Right forelimb (tissue), 1 donor: ENCODE results near the gene CPT1B.
"Not testable (repeated sequence)": the region's sequence is repeated elsewhere in the genome, so short reads cannot be mapped to it uniquely, and the experiment has no call there.

Experiments
- DNase-seq: peaks from one replicate; pipeline ENCODE4 v3.0.0-alpha.2; 2018

The CPT1B gene

GRCh38 chr22:50544078-50544745 is 34.0 kb downstream of the CPT1B start:
- DNase-seq = no peak

DNA sequence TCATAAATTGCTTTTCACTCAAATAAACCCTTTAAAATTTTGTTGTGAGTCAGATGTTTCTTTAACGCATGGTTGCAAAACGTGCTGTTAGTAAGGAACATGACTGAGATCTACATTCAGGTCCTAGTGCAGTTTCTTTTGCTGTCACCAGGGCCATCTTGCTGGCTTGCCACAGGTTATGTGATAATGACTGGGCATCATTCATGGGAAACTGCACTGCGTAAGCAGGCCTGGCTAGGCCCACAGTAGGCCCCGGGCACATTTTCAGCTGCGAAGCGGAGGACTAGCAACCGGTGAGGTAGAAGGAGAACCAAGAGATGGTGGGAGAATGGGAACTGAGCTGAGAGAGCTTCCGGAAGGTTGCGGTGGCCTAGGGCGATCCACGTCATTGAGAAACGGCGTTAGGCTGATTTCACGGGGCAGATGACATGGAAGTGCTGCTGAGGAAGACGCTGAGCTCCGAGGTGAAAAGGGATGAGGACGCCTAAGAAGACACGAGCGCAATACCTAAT is 35.8 kb downstream of the CPT1B start:
- no peak for DNase-seq

- DNase-seq = not testable (repeated sequence)
Observed at GRCh38 chr22:50541667-50542026, 36.6 kb downstream of the CPT1B start.

DNA sequence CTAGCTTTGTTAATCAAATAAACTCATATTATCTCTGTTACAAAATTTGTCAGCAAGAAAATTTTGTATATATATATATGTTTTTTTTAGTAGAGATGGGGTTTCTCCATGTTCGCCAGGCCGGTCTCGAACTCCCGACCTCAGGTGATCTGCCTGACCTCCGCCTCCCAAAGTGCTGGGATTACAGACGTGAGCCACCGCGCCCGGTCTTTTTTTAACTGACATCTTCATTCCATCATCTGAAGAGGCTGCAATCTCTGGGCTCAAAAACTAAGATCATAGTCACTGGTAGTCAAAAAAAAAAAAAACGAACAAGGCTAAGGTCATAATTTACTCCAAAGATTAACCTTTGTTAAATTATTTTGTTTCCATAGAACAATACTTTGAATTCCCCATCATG is 37.8 kb downstream of the CPT1B start:
- no peak for DNase-seq

GRCh38 chr22:50537765-50538164 is 40.5 kb downstream of the CPT1B start:
- no peak for DNase-seq

DNA sequence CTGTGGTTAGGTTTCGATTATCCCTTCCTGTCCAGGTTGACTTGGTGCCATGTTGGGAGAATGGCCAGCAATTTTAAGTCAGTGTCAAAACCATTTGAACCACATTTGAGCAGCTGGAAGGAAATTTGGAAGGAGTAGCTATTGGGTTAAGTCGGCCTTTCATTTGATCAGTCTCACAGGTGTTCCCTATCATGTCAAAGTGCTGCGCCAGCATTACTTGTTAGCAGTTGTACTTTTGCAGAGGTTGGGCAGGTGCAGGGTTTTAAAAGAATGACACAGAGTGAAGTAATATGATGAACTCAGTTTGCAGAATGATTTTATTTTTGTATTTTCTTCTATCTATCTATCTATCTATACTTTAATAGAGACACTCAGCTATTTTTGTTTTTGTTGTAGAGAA is 42.0 kb downstream of the CPT1B start:
- no peak for DNase-seq

- no peak for DNase-seq
Observed at GRCh38 chr22:50535113-50535512, 43.1 kb downstream of the CPT1B start.

GRCh38 chr22:50533856-50534711 is 44.1 kb downstream of the CPT1B start:
- not testable (repeated sequence) for DNase-seq

DNA sequence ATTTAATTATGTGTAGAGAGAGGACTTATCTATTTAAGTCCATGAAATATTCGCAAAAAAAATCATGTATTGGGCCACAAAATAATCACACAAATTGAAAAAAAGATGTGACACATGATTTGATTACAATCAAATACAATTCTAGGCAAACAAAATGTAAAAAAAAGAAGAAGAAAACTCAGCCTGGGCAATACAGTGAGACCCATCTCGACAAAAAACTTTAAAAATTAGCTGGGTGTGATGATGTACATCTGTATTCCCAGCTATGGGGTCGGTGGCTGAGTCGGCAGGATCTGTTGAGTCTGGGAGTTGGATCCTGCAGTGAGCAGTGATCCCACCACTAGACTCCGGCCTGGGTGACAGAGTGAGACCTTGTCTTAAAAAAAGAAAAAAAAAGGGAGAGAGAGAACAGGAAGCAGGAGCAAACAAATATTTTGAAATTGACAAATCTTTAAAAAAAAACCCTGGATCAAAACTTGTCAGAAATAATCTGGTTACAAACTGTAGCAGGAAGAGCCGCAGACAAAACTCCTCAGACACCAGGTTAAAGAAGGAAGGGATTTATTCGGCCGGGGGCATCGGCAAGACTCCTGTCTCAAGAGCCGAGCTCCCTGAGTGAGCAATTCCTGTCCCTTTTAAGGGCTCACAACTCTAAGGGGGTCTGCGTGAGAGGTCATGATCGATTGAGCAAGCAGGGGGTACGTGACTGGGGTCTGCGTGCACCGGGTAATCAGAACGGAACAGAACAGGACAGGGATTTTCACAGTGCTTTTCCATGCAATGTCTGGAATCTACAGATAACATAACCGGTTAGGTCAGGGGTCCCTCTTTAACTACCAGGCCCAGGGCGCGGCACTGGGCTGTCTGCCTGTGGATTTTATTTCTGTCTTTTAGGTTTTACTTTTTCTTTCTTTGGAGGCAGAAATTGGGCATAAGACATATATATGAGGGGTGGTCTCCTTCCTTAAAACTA is 45.1 kb downstream of the CPT1B start:
- no peak for DNase-seq

DNA sequence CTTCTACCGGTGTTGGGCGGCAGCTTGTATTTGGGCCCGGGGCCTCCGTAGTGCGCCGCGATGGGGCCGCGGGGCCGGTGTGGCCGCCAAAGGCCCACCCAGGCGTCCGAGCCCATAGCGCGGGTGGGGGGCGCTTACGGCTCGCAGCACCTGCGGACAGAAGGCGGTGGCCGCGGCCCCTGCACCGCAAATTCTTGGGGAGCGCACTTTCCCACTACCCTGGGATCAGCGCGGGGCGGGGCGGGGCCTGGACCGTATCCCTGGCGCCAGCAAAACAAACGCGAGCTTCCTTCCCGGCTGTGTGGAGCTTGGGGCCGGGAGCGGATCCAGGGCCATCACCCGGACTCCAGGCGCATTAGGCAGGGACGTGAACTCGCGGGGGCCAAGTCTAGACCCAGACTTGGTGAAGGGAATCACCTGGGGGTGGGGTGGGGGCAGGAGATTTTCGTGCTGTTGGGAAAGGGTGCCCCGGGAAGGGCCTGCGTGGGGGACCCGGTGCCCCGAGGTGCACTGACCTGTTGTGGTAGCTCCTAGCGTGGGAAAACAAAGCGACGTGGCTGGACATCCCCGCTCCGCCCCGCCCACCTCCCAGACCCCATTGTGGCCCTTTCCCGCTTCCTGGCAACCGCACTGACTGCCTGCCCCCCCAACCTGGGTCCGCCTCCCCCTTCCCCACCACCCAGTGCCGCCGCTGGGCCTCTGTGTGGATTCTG is 46.1 kb downstream of the CPT1B start:
- DNase-seq = peak; percentile 85

- DNase-seq = no peak
Observed at GRCh38 chr22:50531546-50531961, 46.7 kb downstream of the CPT1B start.

DNA sequence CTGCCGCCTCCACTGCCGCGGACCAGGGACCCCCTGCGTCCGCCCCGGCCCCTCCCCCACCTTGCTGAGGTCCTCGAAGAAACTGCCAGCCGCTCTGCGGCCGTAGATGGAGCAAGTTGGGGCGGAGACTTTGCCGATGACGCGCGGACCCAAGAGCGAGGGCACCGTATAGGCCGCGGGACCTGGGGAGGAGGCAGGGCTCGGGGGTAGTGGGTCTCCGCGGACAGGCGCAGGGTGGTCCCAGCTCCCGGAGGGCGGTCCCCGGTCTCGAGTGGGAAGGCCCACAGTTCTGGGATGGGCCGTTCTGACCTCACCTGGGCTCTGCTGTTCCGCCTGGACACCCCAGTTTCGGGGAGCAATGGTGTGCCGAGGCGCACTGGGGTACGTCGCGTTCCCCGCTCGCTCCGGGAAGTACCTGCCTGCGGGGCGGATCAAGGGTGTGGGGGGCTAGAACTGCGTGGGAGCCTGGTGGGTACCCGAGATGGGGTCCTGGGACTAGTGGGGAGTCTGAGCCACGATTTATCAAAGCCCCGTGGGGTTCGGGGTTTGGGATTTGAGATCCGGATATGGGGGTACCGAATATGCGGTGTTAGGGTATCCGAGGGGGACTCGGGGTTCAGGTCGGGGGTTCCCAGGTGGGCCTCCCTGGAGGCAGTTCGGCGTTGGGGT is 47.2 kb downstream of the CPT1B start:
- DNase-seq = no peak

GRCh38 chr22:50530580-50530876 is 47.7 kb downstream of the CPT1B start:
- peak; percentile 72 for DNase-seq

GRCh38 chr22:50529897-50530579 is 48.2 kb downstream of the CPT1B start, which contains the start of gene TYMP:
TYMP (minus strand) TSS chr22:50530012; CDS start chr22:50529709, 303 bp downstream.
- DNase-seq = peak; percentile 79

DNA sequence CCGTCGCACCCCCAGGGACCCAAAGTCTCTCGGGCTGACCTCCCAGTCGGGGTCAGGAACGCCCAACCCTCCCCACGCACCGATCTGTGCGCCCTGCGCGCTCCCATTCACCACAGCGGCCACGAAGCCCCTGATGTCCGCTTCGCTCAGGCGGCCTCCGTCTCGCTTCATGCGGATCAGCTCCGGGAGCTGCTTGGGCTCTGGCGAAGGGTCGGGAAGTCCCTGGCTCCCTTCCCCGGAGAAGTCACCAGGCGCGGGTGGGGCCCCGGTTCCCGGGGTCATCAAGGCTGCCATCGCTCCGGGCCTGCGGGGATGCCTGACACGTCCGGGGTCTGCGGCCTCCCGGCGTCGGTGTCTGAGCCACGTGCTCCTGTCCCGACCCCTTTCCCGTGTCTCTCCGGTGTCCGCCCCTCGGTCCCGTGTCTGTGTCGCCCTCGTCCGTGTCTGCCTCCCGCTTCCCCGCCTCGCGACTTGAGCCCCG is 48.8 kb downstream of the CPT1B start:
- no peak for DNase-seq

DNA sequence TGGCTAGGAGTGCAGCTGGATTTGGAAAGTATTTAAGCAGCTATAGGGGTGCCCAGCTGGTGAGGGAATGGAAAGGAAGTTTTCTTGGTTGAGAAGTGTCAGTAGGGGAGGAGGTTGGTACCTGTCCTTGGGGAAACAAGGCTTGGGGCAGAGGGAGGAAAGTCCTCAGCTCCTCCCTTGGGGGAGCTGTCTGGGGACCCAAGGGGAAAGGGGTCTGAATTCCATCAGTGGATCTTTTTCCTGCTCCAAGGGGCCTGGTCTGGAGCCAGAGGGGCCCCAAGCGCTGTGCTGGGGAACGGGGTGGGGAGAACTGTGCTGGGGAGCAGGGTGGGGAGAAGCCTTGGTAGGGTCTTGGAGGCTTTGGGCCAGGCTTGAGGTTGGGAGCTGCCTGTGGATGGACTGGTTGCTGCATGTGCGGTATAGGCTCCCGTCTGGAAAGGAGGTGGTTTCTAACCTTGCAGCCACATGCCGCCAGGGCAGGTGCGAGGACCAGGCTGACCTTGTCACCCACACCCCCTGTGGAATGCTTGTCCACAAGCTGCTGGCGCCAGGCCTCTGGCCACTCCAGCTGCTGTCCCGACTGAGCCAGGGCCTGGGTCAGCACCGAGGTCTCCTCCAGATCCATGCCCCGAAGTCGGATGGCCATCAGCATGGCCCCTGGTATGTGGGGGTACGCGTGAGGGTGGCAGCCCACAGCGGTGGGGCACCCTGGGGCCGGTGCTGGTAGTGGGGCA is 49.4 kb downstream of the CPT1B start:
- DNase-seq = no peak

GRCh38 chr22:50527921-50528681 is 50.1 kb downstream of the CPT1B start:
- no peak for DNase-seq

DNA sequence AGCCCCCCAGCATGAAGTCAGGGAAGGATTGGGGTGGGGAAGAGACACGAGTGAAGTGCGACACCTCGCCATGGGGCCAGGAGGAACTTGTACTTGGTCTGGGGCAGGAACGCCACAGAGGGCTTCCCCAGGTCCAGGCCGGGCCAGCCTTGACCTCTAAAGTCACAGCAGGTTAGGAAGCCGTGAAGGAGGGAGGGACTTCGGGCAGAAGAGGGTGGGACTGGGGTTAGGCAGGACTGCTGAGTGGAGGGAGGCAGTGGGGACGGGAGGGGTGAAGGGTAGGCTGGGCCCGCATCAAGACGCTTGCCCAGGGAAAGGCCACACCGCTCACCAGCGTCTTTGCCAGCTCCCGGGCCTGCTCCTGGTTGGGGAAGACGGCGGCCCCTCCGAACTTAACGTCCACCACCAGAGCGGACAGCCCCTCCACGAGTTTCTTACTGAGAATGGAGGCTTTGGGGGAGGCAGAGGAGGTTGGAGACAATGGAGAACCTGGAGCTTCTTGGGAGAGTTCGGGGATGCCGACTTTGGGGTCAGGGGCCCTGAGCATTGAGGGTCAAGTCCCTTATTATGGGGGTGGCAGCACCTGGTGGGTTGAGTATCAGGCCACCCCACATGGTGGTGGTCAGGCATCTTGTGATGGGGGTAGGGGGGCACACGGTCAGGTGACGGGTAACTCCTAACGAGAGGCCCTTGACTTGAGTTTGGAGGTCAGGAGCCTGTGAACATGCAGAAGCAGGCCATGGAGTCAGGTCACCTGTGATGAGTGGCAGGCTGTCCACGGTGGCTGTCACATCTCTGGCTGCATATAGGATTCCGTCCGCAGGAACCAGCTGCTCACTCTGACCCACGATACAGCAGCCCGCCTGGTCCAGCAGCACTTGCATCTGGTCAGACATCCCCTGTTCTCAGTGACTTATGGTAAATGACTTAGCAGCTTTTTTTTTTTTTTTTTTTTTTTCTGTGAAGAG is 51.1 kb downstream of the CPT1B start:
- no peak for DNase-seq
